ENCODE data around the gene E2F4.

The E2F4 gene

GRCh38 chr16:67204076-67204475 is 12.1 kb downstream of the E2F4 start:
- no peak overlapping the region for H3K4me3 ChIP-seq (replicated peaks; ENCODE audit: low read depth, low read length)
- DNase-seq (ENCODE audit: extremely low read depth, low read depth), result no peak
- TF ChIP-seq CTCF (IDR thresholded peaks at IDR 0.05; ENCODE audit: low read depth, low read length, missing control alignments), result no peak

GRCh38 chr16:67206129-67206837 is 14.3 kb downstream of the E2F4 start:
- TF ChIP-seq CTCF (IDR thresholded peaks at IDR 0.05; ENCODE audit: low read depth, low read length, missing control alignments), result no peak
- DNase-seq (ENCODE audit: extremely low read depth, low read depth), result no peak
- H3K4me3 ChIP-seq (replicated peaks; ENCODE audit: low read depth, low read length), result no peak overlapping the region

- no peak overlapping the region for H3K4me3 ChIP-seq (replicated peaks; ENCODE audit: low read depth, low read length)
- no peak for DNase-seq (ENCODE audit: extremely low read depth, low read depth)
- TF ChIP-seq CTCF (IDR thresholded peaks at IDR 0.05; ENCODE audit: low read depth, low read length, missing control alignments), result no peak
Measured at GRCh38 chr16:67206838-67207248, 14.9 kb downstream of the E2F4 start.

GRCh38 chr16:67207249-67208091 is 15.5 kb downstream of the E2F4 start:
- peak; percentile 21 for DNase-seq (ENCODE audit: extremely low read depth, low read depth)
- H3K4me3 ChIP-seq (replicated peaks; ENCODE audit: low read depth, low read length), result no peak overlapping the region

GRCh38 chr16:67208154-67208896 is 16.4 kb downstream of the E2F4 start:
- DNase-seq (ENCODE audit: extremely low read depth, low read depth), result no peak
- no peak overlapping the region for H3K4me3 ChIP-seq (replicated peaks; ENCODE audit: low read depth, low read length)
- TF ChIP-seq CTCF (IDR thresholded peaks at IDR 0.05; ENCODE audit: low read depth, low read length, missing control alignments), result no peak

More at GRCh38 chr16:67207249-67208091, 15.5 kb downstream of the E2F4 start:
- no peak for TF ChIP-seq CTCF (IDR thresholded peaks at IDR 0.05; ENCODE audit: low read depth, low read length, missing control alignments)

- TF ChIP-seq CTCF (IDR thresholded peaks at IDR 0.05; ENCODE audit: low read depth, low read length, missing control alignments), result no peak
- H3K4me3 ChIP-seq (replicated peaks; ENCODE audit: low read depth, low read length), result no peak overlapping the region
- DNase-seq (ENCODE audit: extremely low read depth, low read depth), result no peak
Measured at GRCh38 chr16:67209565-67209964, 17.6 kb downstream of the E2F4 start.
